Pons (tissue), 1 donor: ENCODE measurements around the gene DAZAP2.
"Not testable (repeated sequence)": the region's sequence is repeated elsewhere in the genome, so short reads cannot be mapped to it uniquely, and the experiment has no call there.

ENCODE experiments used
- DNase-seq: peaks from one replicate; pipeline ENCODE4 v3.0.0-alpha.2; 2016; ENCODE audit warnings: low spot score

Gene DAZAP2

GRCh38 chr12:51247523-51248206 lies 9.0 kb downstream of the DAZAP2 start:
- DNase-seq = no peak

- DNase-seq = no peak
Observed at GRCh38 chr12:51253276-51253675, 14.7 kb downstream of the DAZAP2 start.

GRCh38 chr12:51254536-51254935 lies 15.9 kb downstream of the DAZAP2 start:
- DNase-seq = no peak

- not testable (repeated sequence) for DNase-seq
Observed at GRCh38 chr12:51259600-51259999, 21.0 kb downstream of the DAZAP2 start.

- DNase-seq = no peak
Observed at GRCh38 chr12:51262758-51263177, 24.1 kb downstream of the DAZAP2 start.

- DNase-seq = no peak
Observed at GRCh38 chr12:51263341-51263740, 24.7 kb downstream of the DAZAP2 start.

GRCh38 chr12:51264297-51264696 lies 25.7 kb downstream of the DAZAP2 start:
- no peak for DNase-seq

- DNase-seq = no peak
Observed at GRCh38 chr12:51265024-51265423, 26.4 kb downstream of the DAZAP2 start.

- DNase-seq = no peak
Observed at GRCh38 chr12:51269174-51270066, 30.8 kb downstream of the DAZAP2 start.

GRCh38 chr12:51270067-51270950 lies 31.7 kb downstream of the DAZAP2 start, which contains the start of gene SMAGP:
Gene SMAGP, minus strand, starts transcription at chr12:51270415. Its CDS starts 1,137 bp downstream, at chr12:51269278.
- no peak for DNase-seq

- no peak for DNase-seq
Observed at GRCh38 chr12:51270951-51271518, 32.4 kb downstream of the DAZAP2 start.

GRCh38 chr12:51272810-51273209 lies 34.2 kb downstream of the DAZAP2 start:
- DNase-seq = not testable (repeated sequence)

GRCh38 chr12:51275088-51275487 lies 36.5 kb downstream of the DAZAP2 start:
- DNase-seq = no peak

- no peak for DNase-seq
Observed at GRCh38 chr12:51281202-51281924, 42.7 kb downstream of the DAZAP2 start.

GRCh38 chr12:51285843-51286242 lies 47.2 kb downstream of the DAZAP2 start:
- no peak for DNase-seq

- peak; percentile 43 for DNase-seq
Observed at GRCh38 chr12:51291603-51292513, 53.2 kb downstream of the DAZAP2 start.
